ENCODE measurements around the gene RPS29. TPM values are rescaled to one million over a fixed set of nuclear protein-coding genes. Genes with fewer than 3 reads are reported as not detected.

The RPS29 gene
- 977 and 987 TPM in 2 replicates for total RNA-seq

DNA sequence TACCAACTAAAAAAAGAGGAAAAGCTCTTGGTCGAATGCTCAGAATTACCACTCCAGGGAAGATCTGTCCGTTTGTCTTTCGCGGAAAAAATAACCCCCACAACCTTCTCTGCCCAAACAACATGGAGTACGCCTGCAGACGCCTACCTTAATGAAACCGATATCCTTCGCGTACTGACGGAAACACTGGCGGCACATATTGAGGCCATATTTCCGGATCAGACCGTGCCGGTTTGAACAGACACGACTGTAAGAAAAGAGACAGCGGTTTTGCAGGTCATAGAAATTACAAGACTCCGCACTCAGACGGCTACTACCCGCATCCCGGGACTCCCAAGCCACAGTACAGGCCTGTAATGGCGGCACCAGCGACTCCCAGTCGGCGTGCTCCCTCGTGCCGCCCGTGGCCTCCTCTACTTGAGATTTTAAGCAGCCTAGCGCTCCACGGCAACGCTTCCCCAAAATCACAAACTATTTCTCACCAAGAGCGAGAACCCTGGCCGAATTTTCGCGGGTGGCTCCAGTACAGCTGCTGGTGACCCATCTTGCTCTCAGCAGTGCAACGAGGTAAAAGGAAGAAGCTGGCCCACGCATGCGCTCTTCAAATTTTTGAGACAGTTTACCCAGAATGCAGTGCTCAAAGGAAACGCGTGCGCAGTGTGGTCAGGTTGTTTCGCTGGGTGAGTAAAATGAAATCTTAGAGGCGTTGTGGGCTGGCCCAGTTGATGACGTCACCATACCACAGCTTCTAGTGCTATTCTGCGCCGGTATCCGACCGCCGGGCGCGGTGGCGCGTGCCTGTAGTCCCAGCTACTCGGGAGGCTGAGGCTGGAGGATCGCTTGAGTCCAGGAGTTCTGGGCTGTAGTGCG is at the start of gene RPS29:
Gene RPS29 (minus strand): TSS at position 578 of the 870 bp plus-strand sequence. CDS start 34 bp downstream, at position 544.

DNA sequence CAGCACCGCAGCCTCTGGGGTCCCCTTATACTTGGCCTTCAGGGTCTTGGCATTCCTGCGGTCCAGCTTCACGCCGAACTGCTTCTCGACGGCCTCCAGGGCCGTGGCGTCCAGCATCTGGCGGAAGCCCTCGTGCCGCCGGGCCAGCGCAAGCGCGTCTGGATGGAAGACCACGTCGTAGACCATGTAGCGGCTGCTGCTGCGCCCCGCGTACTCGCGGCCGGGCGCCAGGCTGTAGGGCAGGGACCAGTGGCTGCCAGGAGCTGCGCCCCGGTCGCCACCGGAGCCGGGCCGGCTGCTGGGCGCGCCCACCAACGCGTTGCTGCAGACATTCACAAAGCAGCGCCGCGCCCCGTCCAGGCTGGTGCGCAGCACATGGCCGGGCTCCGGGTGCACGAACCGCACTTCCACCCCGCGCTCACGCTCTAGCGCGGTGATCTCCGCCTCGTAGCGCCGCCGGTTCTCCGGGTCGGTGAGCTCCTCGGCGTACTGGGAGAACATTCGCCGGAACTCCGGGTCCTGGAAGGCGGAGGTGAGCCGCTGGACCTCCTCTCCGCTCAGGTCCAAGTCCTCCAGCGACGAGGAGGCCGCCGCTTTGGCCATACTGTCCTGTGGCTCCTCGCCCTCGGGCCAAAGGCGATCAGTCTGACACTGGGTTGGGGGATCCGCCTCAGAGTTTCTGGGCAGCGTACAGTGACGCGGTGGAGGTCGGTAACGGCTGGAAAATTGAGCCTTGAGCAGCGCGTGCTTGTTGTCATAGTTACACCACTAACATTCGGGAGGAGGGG is 48.6 kb upstream of the RPS29 start, which contains the start of gene DNAAF2:
Gene DNAAF2 (minus strand): TSS at position 698 of the 788 bp plus-strand sequence. CDS start 95 bp downstream, at position 603.

GRCh38 chr14:49620182-49621113 is 34.3 kb upstream of the RPS29 start, which contains the start of the genes MGAT2 and RPL36AL:
MGAT2 (plus strand) TSS chr14:49620799; CDS start chr14:49621269, 470 bp downstream.
RPL36AL (minus strand) TSS chr14:49620626; CDS start chr14:49619104, 1,522 bp downstream.

DNA sequence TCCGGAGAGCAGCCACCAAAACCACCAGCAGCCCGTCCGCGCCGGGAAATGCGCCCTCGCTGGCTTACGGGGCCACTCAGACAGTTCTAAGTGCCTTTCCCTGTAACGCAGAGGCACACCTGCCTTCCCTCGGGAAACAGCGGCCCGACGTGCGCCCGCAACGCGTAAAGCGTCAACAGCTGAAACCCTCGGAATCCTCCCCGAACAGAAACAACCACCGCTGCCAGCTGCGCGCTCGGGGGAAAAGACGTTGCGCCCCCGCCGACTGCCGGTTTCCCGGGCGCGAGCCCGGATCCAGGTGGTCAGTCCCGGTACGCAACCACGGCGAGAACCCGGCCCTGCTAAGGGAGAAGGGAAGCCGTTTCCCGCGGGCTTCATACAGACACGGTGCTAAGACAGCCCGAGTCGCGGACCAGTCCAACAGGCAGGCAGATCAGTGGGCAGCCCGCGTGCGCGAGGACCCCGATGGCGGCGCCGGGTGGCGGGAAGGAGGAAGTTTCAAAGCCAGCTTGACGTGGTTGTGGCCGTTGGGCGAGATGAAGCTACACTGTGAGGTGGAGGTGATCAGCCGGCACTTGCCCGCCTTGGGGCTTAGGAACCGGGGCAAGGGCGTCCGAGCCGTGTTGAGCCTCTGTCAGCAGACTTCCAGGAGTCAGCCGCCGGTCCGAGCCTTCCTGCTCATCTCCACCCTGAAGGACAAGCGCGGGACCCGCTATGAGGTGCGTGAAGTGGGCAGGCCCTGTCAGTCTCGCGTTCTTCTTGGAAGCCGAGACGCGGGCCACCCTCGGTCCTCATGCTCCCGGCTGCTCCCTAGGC is 12.5 kb upstream of the RPS29 start, which contains the start of gene LRR1:
Gene LRR1 (plus strand): TSS at position 456 of the 816 bp plus-strand sequence. CDS start 81 bp downstream, at position 537.

Small RNAs within 50 kb of the gene (small RNA-seq; reads per million reads assigned to genes)
- gene AL139099.3 (not detected), gene AL139099.4 (not detected), gene RF00019 (not detected), gene RNA5SP384 (not detected)

Other genes with a start within 250 kb of the RPS29 start
- 7.0 and 9.1 TPM in 2 replicates for gene LRR1, start 12.6 kb upstream of the RPS29 start, total RNA-seq
- 72.2 and 95.4 TPM in 2 replicates for gene RPL36AL, start 34.2 kb upstream of the RPS29 start, total RNA-seq
- gene MGAT2, start 34.4 kb upstream of the RPS29 start, total RNA-seq, result 79.5 and 81.0 TPM in 2 replicates
- gene DNAAF2, start 48.9 kb upstream of the RPS29 start, total RNA-seq, result 7.4 and 7.6 TPM in 2 replicates
- gene POLE2, start 101.8 kb upstream of the RPS29 start, total RNA-seq, result 2.7 and 4.7 TPM in 2 replicates
- 3.2 and 5.7 TPM in 2 replicates for gene KLHDC1, start 106.7 kb upstream of the RPS29 start, total RNA-seq
- gene KLHDC2, start 181.8 kb upstream of the RPS29 start, total RNA-seq, result 78.3 and 79.5 TPM in 2 replicates